Forelimb muscle (tissue), 1 donor: ENCODE data around the gene DPM3. TPM values are rescaled to one million over a fixed set of nuclear protein-coding genes. Genes with fewer than 3 reads are reported as not detected.
"Not testable (repeated sequence)": the region's sequence is repeated elsewhere in the genome, so short reads cannot be mapped to it uniquely, and the experiment has no call there.

Experiments
- DNase-seq: peaks from one replicate; pipeline ENCODE4 v3.0.0-alpha.2; 2013; ENCODE audit warnings: low read depth
- polyA plus RNA-seq: library from polyadenylated mRNA; unstranded; fragments of 120-200 nt; gene quantifications from one replicate; pipeline ENCODE4 v1.2.1, GENCODE V29; 2013; ENCODE audit not compliant: insufficient read length

DPM3 gene
- polyA plus RNA-seq, 1 donor, result 23.9 TPM

GRCh38 chr1:155158991-155159390 lies 18.7 kb upstream of the DPM3 start:
- DNase-seq, result no peak

GRCh38 chr1:155155996-155156643 lies 15.8 kb upstream of the DPM3 start:
- not testable (repeated sequence) for DNase-seq

GRCh38 chr1:155145491-155145890 lies 5.2 kb upstream of the DPM3 start:
- no peak for DNase-seq

GRCh38 chr1:155141749-155142148 lies 1.4 kb upstream of the DPM3 start:
- DNase-seq, result no peak

GRCh38 chr1:155140630-155140953 lies 261 bp upstream of the DPM3 start:
- DNase-seq, result no peak

- no peak for DNase-seq
These were observed 3.0 kb downstream of the DPM3 start for GRCh38 chr1:155137154-155137949.

GRCh38 chr1:155136748-155137147 lies 3.6 kb downstream of the DPM3 start:
- DNase-seq, result no peak

GRCh38 chr1:155135415-155136028 lies 4.8 kb downstream of the DPM3 start, which contains the start of gene SLC50A1:
Gene SLC50A1, plus strand, starts transcription at chr1:155135852. Its CDS starts 60 bp downstream, at chr1:155135912.
- peak; percentile 78 for DNase-seq

- peak; percentile 72 for DNase-seq
These were observed 5.4 kb downstream of the DPM3 start for GRCh38 chr1:155134880-155135414.

GRCh38 chr1:155134322-155134721 lies 6.0 kb downstream of the DPM3 start:
- no peak for DNase-seq

- DNase-seq, result no peak
These were observed 6.5 kb downstream of the DPM3 start for GRCh38 chr1:155133799-155134281.

- DNase-seq, result no peak
These were observed 8.5 kb downstream of the DPM3 start for GRCh38 chr1:155131856-155132255.

GRCh38 chr1:155131285-155131684 lies 9.0 kb downstream of the DPM3 start:
- DNase-seq, result no peak

GRCh38 chr1:155130272-155131006 lies 9.9 kb downstream of the DPM3 start:
- DNase-seq, result no peak

- DNase-seq, result no peak
These were observed 11.4 kb downstream of the DPM3 start for GRCh38 chr1:155128755-155129473.

GRCh38 chr1:155127967-155128754 lies 12.2 kb downstream of the DPM3 start:
- no peak for DNase-seq

GRCh38 chr1:155127105-155127966 lies 13.0 kb downstream of the DPM3 start, which contains the start of gene EFNA1:
Gene EFNA1, plus strand, starts transcription at chr1:155127876. Its CDS starts 102 bp downstream, at chr1:155127978.
- no peak for DNase-seq

GRCh38 chr1:155126556-155127104 lies 13.7 kb downstream of the DPM3 start:
- no peak for DNase-seq
